NT2/D1 (cell line): Measurements from ENCODE around the gene FNDC1.

Experiments
- DNase-seq: peaks from one replicate; pipeline ENCODE4 v3.0.0-alpha.2; 2011; ENCODE audit warnings: low read depth, low spot score
- H3K27me3 ChIP-seq: 2 replicates; pipeline ENCODE4 v1.6.0; 2011; ENCODE audit warnings: mild to moderate bottlenecking; ENCODE audit not compliant: insufficient read length, insufficient read depth
- H3K36me3 ChIP-seq: 2 replicates; pipeline ENCODE4 v1.6.1; 2011; ENCODE audit warnings: mild to moderate bottlenecking, low read length, mixed read lengths; ENCODE audit not compliant: insufficient read depth, insufficient read length
- H3K4me1 ChIP-seq: 2 replicates; pipeline ENCODE4 v1.5.1; 2011; ENCODE audit not compliant: insufficient read depth, insufficient read length
- H3K4me3 ChIP-seq: 2 replicates; pipeline ENCODE4 v1.5.1; 2011; ENCODE audit warnings: low read depth; ENCODE audit not compliant: insufficient read length
- H3K9ac ChIP-seq: 2 replicates; pipeline ENCODE4 v1.6.0; 2011; ENCODE audit warnings: low read depth; ENCODE audit not compliant: insufficient read length
- H3K9me3 ChIP-seq: 2 replicates; pipeline ENCODE4 v1.5.1; 2011; ENCODE audit warnings: mild to moderate bottlenecking, low read length; ENCODE audit not compliant: insufficient read depth
- SUZ12 ChIP-seq: IDR thresholded peaks from 2 replicates; pipeline ENCODE4 v1.6.1; 2011; ENCODE audit not compliant: insufficient read length, insufficient read depth; ENCODE audit errors: extremely low read depth
- YY1 ChIP-seq: IDR thresholded peaks from 2 replicates; pipeline ENCODE4 v1.6.1; 2011; ENCODE audit not compliant: insufficient read length, insufficient read depth
- ZNF274 ChIP-seq: IDR thresholded peaks from 2 replicates; pipeline ENCODE4 v1.6.1; 2011; ENCODE audit warnings: mild to moderate bottlenecking, low read depth, low read length

The FNDC1 gene

DNA sequence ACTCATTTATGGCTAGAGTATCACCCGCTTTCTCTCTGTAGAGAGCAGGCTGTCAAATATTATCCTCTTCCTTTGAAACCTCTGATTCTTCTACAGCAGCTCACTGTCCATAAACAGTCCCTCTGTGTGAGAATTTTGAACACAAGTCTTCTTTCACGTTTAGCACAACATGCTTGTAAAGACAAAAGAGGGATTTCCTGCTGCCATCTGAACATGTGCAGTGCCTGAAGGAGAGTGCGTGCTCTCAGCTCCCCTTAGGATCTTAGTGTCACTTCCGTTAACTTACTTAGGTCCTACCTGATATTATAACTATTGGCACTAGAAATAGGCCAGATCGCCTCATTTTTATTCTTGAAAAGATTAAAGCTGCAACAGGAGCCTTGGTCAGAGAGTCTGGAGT, 50.9 kb downstream of the FNDC1 start:
- no peak overlapping the region for H3K4me3 ChIP-seq
- H3K27me3 ChIP-seq: no peaks in the 10 kb centered on the region
- H3K9ac ChIP-seq: no peak overlapping the region
- H3K36me3 ChIP-seq: no peaks in the 10 kb centered on the region
- H3K9me3 ChIP-seq: no peaks in the 10 kb centered on the region
- no peaks in the 10 kb centered on the region for H3K4me1 ChIP-seq
- TF ChIP-seq ZNF274 (no peak), SUZ12 (no peak), YY1 (no peak)
- DNase-seq: no peak

DNA sequence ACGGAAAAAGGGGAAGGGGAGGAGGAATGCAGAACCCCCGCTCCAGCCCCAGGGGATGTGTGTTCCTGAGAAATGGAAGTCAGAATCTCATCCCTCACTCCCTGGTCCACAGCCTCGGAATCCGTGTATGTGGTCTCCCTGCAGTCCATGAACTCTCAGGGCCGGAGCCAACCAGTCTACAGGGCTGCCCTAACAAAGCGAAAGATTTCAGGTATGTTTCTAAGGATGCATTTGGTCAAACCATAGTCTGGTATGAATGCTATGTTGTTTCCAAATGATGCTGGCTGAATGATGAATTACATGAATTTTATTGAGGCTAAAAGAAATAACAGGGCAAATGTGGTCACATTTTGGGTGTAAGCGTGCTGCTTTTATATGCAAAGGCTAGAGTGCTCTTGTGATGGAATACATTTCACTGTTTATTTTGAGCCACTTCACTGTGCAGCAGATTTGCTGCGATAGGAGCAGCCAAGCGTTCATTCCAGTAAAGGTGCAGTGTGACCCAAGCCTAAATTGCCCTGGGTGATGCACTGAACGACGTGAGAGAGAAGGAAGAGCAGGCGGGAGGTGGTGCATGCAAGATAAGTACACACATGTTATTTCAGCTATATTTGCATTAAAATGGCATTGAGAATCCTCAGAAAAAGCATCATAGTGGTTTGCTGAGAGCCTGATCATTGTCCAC, 52.4 kb downstream of the FNDC1 start:
- Histone ChIP-seq H3K36me3 (no peaks in the 10 kb centered on the region), H3K9ac (no peak overlapping the region), H3K4me3 (no peak overlapping the region), H3K4me1 (no peaks in the 10 kb centered on the region), H3K27me3 (no peaks in the 10 kb centered on the region), H3K9me3 (no peaks in the 10 kb centered on the region)
- TF ChIP-seq YY1: no peak
- TF ChIP-seq SUZ12: no peak
- TF ChIP-seq ZNF274: no peak
- no peak for DNase-seq

DNA sequence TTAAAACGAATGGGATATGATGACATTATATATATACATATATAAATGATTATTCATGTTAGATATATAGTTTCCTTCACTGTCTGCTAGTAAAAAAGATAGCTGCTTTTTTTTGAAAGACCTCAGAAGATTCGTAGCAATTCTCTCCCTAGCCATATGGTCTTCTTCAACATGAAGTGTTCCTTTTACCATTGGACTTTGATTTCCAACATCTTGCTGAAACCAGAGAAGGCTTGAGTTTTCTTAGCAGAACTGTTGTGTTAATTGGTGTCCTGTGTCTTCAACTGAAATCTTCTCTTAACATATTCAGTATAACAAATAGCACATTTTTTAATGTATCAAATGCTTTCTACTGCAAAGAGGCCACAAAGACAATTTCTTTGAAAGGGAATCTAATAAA, 55.3 kb downstream of the FNDC1 start:
- Histone ChIP-seq H3K9me3 (no peaks in the 10 kb centered on the region), H3K4me1 (no peaks in the 10 kb centered on the region), H3K36me3 (no peaks in the 10 kb centered on the region), H3K27me3 (no peaks in the 10 kb centered on the region), H3K9ac (no peak overlapping the region), H3K4me3 (no peak overlapping the region)
- TF ChIP-seq ZNF274: no peak
- TF ChIP-seq YY1: no peak
- DNase-seq: no peak

DNA sequence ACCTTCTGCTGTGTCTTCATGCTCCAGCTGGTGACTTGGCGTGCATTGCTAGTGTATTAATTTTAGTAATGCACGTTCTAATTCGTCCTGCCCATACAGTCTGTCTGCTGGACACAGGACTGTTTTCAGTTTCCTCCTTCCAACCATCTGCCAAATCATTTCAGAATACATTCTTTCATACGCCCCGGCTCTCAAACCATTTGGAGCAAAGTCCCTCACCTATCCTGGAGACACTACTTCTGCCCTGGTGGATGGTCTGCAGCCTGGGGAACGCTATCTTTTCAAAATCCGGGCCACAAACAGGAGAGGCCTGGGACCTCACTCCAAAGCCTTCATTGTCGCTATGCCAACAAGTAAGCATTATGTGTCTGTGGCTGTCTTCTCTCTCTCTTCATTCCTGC, 60.5 kb downstream of the FNDC1 start:
- Histone ChIP-seq H3K4me3 (no peak overlapping the region), H3K4me1 (no peaks in the 10 kb centered on the region), H3K27me3 (no peaks in the 10 kb centered on the region), H3K36me3 (no peaks in the 10 kb centered on the region), H3K9ac (no peak overlapping the region), H3K9me3 (no peaks in the 10 kb centered on the region)
- DNase-seq: no peak
- TF ChIP-seq ZNF274 (no peak), YY1 (no peak), SUZ12 (no peak)

DNA sequence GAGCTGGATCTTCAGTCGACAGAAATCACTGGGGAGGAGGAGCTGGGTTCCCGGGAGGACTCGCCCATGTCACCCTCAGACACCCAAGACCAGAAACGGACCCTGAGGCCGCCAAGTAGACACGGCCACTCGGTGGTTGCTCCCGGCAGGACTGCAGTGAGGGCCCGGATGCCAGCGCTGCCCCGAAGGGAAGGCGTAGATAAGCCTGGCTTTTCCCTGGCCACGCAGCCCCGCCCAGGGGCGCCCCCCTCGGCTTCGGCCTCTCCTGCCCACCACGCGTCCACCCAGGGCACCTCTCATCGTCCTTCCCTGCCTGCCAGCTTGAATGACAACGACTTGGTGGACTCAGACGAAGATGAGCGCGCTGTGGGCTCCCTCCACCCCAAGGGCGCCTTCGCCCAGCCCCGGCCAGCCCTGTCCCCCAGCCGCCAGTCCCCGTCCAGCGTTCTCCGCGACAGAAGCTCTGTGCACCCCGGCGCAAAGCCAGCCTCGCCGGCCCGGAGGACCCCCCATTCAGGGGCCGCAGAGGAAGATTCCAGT, 63.0 kb downstream of the FNDC1 start:
- no peak overlapping the region for H3K4me3 ChIP-seq
- no peaks in the 10 kb centered on the region for H3K9me3 ChIP-seq
- no peaks in the 10 kb centered on the region for H3K27me3 ChIP-seq
- TF ChIP-seq ZNF274 (no peak), SUZ12 (no peak)
- no peaks in the 10 kb centered on the region for H3K36me3 ChIP-seq
- no peak for DNase-seq
- no peaks in the 10 kb centered on the region for H3K4me1 ChIP-seq
- no peak overlapping the region for H3K9ac ChIP-seq

DNA sequence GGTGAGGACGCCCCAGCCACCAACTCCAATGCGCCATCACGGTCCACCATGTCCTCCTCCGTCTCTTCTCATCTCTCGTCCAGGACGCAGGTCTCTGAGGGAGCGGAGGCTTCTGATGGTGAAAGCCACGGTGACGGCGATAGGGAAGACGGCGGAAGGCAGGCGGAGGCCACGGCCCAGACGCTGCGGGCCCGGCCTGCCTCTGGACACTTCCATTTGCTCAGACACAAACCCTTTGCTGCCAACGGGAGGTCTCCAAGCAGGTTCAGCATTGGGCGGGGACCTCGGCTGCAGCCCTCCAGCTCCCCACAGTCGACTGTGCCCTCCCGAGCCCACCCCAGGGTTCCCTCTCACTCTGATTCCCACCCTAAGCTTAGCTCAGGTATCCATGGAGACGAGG, 63.6 kb downstream of the FNDC1 start:
- H3K4me1 ChIP-seq: no peaks in the 10 kb centered on the region
- TF ChIP-seq SUZ12 (no peak), ZNF274 (no peak), YY1 (no peak)
- no peaks in the 10 kb centered on the region for H3K36me3 ChIP-seq
- no peak for DNase-seq
- H3K9me3 ChIP-seq: no peaks in the 10 kb centered on the region
- H3K27me3 ChIP-seq: no peaks in the 10 kb centered on the region
- H3K9ac ChIP-seq: no peak overlapping the region
- H3K4me3 ChIP-seq: no peak overlapping the region

DNA sequence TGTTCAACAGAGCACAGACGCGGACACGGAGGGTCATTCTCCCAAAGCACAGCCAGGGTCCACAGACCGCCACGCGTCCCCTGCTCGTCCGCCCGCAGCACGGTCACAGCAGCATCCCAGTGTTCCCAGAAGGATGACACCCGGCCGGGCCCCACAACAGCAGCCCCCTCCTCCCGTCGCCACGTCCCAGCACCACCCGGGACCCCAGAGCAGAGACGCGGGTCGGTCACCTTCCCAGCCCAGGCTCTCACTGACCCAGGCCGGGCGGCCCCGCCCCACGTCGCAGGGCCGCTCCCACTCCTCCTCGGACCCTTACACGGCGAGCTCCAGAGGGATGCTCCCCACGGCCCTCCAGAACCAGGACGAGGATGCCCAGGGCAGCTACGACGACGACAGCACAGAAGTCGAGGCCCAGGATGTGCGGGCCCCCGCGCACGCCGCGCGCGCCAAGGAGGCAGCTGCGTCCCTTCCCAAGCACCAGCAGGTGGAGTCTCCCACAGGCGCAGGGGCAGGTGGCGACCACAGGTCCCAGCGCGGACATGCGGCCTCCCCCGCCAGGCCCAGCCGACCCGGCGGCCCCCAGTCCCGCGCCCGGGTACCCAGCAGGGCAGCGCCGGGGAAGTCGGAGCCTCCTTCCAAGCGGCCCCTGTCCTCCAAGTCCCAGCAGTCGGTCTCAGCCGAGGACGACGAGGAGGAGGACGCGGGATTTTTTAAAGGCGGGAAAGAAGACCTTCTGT, 64.3 kb downstream of the FNDC1 start:
- H3K9ac ChIP-seq: no peak overlapping the region
- no peaks in the 10 kb centered on the region for H3K36me3 ChIP-seq
- DNase-seq: no peak
- TF ChIP-seq SUZ12 (no peak), ZNF274 (no peak), YY1 (no peak)
- no peaks in the 10 kb centered on the region for H3K9me3 ChIP-seq
- no peak overlapping the region for H3K4me3 ChIP-seq
- H3K4me1 ChIP-seq: no peaks in the 10 kb centered on the region
- H3K27me3 ChIP-seq: no peaks in the 10 kb centered on the region
